GM12878 (cell line): ENCODE measurements around the gene SET. TPM values are rescaled to one million over a fixed set of nuclear protein-coding genes. Genes with fewer than 3 reads are reported as not detected.

Source experiments
- ATF7 ChIP-seq: fragments of 450-650 bp; IDR thresholded peaks from 2 replicates; pipeline ENCODE4 v1.6.1; 2016; ENCODE audit warnings: low read depth, mild to moderate bottlenecking
- CHD1 ChIP-seq: IDR thresholded peaks from 2 replicates; pipeline ENCODE4 v1.6.1; 2012; ENCODE audit warnings: low read depth, low read length, improper control_type of control experiment
- CREM ChIP-seq: IDR thresholded peaks from 2 replicates; pipeline ENCODE4 v1.6.1; 2014; ENCODE audit warnings: antibody characterized with exemption, low read depth
- ESRRA ChIP-seq: IDR thresholded peaks from 2 replicates; pipeline ENCODE4 v1.6.1; 2012; ENCODE audit warnings: mild to moderate bottlenecking, low read length, improper control_type of control experiment
- FOS ChIP-seq: IDR thresholded peaks from 3 replicates; pipeline ENCODE4 v1.6.1; 2011; ENCODE audit warnings: borderline replicate concordance; ENCODE audit not compliant: insufficient read length; ENCODE audit errors: extremely low read depth
- FOXM1 ChIP-seq: IDR thresholded peaks from 2 replicates; pipeline ENCODE4 v1.6.1; 2012; ENCODE audit warnings: low read depth, mild to moderate bottlenecking, inconsistent platforms, low read length, moderate library complexity
- GABPA ChIP-seq: IDR thresholded peaks from 2 replicates; pipeline ENCODE4 v1.6.1; 2014; ENCODE audit warnings: antibody characterized with exemption, low read depth, mild to moderate bottlenecking, inconsistent platforms
- IKZF1 ChIP-seq: fragments of 450-650 bp; conservative IDR thresholded peaks from 2 replicates; pipeline ENCODE4 v1.6.1; 2017; ENCODE audit warnings: antibody characterized with exemption, mild to moderate bottlenecking
- MEF2B ChIP-seq: fragments of 450-650 bp; IDR thresholded peaks from 2 replicates; pipeline ENCODE4 v1.6.1; 2018; ENCODE audit warnings: mild to moderate bottlenecking, moderate library complexity; ENCODE audit not compliant: partially characterized antibody, poor library complexity, severe bottlenecking
- MLLT1 ChIP-seq: fragments of 450-650 bp; IDR thresholded peaks from 2 replicates; pipeline ENCODE4 v1.6.1; 2016; ENCODE audit warnings: mild to moderate bottlenecking
- MTA2 ChIP-seq: fragments of 450-650 bp; IDR thresholded peaks from 2 replicates; pipeline ENCODE4 v1.6.1; 2016; ENCODE audit warnings: low read depth, mild to moderate bottlenecking, moderate library complexity
- NFYB ChIP-seq: IDR thresholded peaks from 2 replicates; pipeline ENCODE4 v1.6.1; 2011; ENCODE audit warnings: low read depth, mild to moderate bottlenecking, low read length, improper control_type of control experiment, moderate library complexity; ENCODE audit not compliant: insufficient read depth
- NR2C2 ChIP-seq: IDR thresholded peaks from 2 replicates; pipeline ENCODE4 v1.6.1; 2011; ENCODE audit warnings: borderline replicate concordance, low read depth; ENCODE audit not compliant: control insufficient read depth, insufficient read length
- POU2F2 ChIP-seq: IDR thresholded peaks from 3 replicates; pipeline ENCODE4 v1.6.1; 2011; ENCODE audit warnings: low read depth, mild to moderate bottlenecking, low read length, borderline replicate concordance
- RCOR1 ChIP-seq: conservative IDR thresholded peaks from 2 replicates; pipeline ENCODE4 v1.6.1; 2012; ENCODE audit warnings: low read depth, low read length, improper control_type of control experiment
- RUNX3 ChIP-seq: IDR thresholded peaks from 2 replicates; pipeline ENCODE4 v1.6.1; 2012; ENCODE audit warnings: low read length, inconsistent platforms
- SMC3 ChIP-seq: IDR thresholded peaks from 2 replicates; pipeline ENCODE4 v1.6.1; 2011; ENCODE audit warnings: low read length, improper control_type of control experiment, borderline replicate concordance
- SREBF1 ChIP-seq: IDR thresholded peaks from 2 replicates; pipeline ENCODE4 v1.6.1; 2012; ENCODE audit warnings: mild to moderate bottlenecking, low read length
- TARDBP ChIP-seq: IDR thresholded peaks from 2 replicates; pipeline ENCODE4 v1.6.1; 2016; ENCODE audit warnings: borderline replicate concordance
- TCF12 ChIP-seq: IDR thresholded peaks from 2 replicates; pipeline ENCODE4 v1.6.1; 2011; ENCODE audit warnings: low read depth, mild to moderate bottlenecking, low read length
- YBX1 ChIP-seq: fragments of 450-650 bp; IDR thresholded peaks from 2 replicates; pipeline ENCODE4 v1.6.1; 2016; ENCODE audit warnings: antibody characterized with exemption
- ZBTB40 ChIP-seq: fragments of 450-650 bp; IDR thresholded peaks from 2 replicates; pipeline ENCODE4 v1.6.1; 2016; ENCODE audit warnings: mild to moderate bottlenecking, moderate library complexity, borderline replicate concordance
- ZNF207 ChIP-seq: fragments of 450-650 bp; IDR thresholded peaks from 2 replicates; pipeline ENCODE4 v1.6.1; 2014; ENCODE audit warnings: antibody characterized with exemption, mild to moderate bottlenecking, borderline replicate concordance
- ZNF24 ChIP-seq: fragments of 450-650 bp; IDR thresholded peaks from 2 replicates; pipeline ENCODE4 v1.6.1; 2017; ENCODE audit warnings: antibody characterized with exemption, mild to moderate bottlenecking
- polyA plus RNA-seq, 11 experiments: library from polyadenylated mRNA; depleted of rRNA in 4 of 11; unstranded in 6 of 11; stranded (reverse) in 5 of 11; fragments of >200 nt; fragmentation: Nextera tagmentation in 4 of 11; fragmentation: Illumina TruSeq in 1 of 11; extraction: Ambion mirVana in 4 of 11; extraction: Trizol in 1 of 11; gene quantifications; 1 replicate in 1 of 11; 2 replicates in 10 of 11; pipeline versions ENCODE4 v1.2.1 to v1.2.3, GENCODE V29; 2011 to 2016; ENCODE audit warnings: inconsistent platforms in 2 of 11, missing spikeins in 2 of 11, low read depth in 1 of 11
- total RNA-seq, 4 experiments: library from RNA; depleted of rRNA in 3 of 4; stranded (reverse); fragments of >200 nt in 3 of 4; fragmentation: Illumina TruSeq in 1 of 4; extraction: Trizol in 1 of 4; gene quantifications; 2 replicates each; pipeline versions ENCODE4 v1.2.1 to v1.2.3, GENCODE V29; 2013 to 2021
- TF ChIP-seq, protein P1 (sequence below): IDR thresholded peaks from 2 replicates; pipeline ENCODE4 v1.6.1; 2011; ENCODE audit warnings: low read depth, low read length, improper control_type of control experiment, borderline replicate concordance

The SET gene
- total and polyA plus RNA-seq, 10 of the 15 experiments (the other 5 are each of a cell fraction or from before 2014, with no cell fraction given) = 284 to 706 (median 445) TPM

- TF ChIP-seq YBX1 (no peak), POU2F2 (no peak), TCF12 (no peak), CREM (no peak), NFYB (peak; percentile 83; the same call in 1 of the 2 replicates), ZNF207 (no peak), MTA2 (no peak; the same call in 1 of the 2 replicates), RUNX3 (no peak), TARDBP (no peak), SREBF1 (no peak), MLLT1 (no peak; the same call in 1 of the 2 replicates), SMC3 (no peak; the same call in 1 of the 2 replicates), ESRRA (no peak), MEF2B (no peak), IKZF1 (peak; percentile 86), RCOR1 (no peak), ATF7 (no peak), CHD1 (no peak), GABPA (no peak), ZBTB40 (no peak; the same call in 1 of the 2 replicates), FOXM1 (no peak), ZNF24 (no peak), NR2C2 (no peak), FOS (no peak)
- TF ChIP-seq, protein P1, sequence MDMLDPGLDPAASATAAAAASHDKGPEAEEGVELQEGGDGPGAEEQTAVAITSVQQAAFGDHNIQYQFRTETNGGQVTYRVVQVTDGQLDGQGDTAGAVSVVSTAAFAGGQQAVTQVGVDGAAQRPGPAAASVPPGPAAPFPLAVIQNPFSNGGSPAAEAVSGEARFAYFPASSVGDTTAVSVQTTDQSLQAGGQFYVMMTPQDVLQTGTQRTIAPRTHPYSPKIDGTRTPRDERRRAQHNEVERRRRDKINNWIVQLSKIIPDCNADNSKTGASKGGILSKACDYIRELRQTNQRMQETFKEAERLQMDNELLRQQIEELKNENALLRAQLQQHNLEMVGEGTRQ = no peak; the same call in 1 of the 2 replicates
These were observed at the start of gene SET (continued) for GRCh38 chr9:128688501-128689292.
